H1 (cell line): ENCODE data around the gene ROBO2. TPM values are rescaled to one million over a fixed set of nuclear protein-coding genes. Genes with fewer than 3 reads are reported as not detected.
A peak's percentile ranks its signal among the peaks of the same experiment; 100 is the strongest.

Experiments
- CTCF ChIA-PET: fragments of 300-600 bp; sonication (Branson Sonifier 250); formaldehyde crosslinking; loops from one replicate; lab custom pipeline; 2021; ENCODE audit not compliant: partially characterized antibody; lab: Charles Lee
- POLR2A ChIA-PET: fragments of 300-600 bp; sonication (Branson Sonifier 250); formaldehyde crosslinking; loops from one replicate; lab custom pipeline; 2021; ENCODE audit warnings: inconsistent platforms; ENCODE audit not compliant: partially characterized antibody; lab: Charles Lee
- DNase-seq, 2 experiments: peaks; one replicate each; pipeline versions ENCODE4 v3.0.0 to v3.0.0-alpha.2; 2010 to 2022; ENCODE audit warnings: low spot score in 2 of 2, low read depth in 1 of 2, mixed read lengths in 1 of 2
- FAIRE-seq: peaks from 2 replicates; lab custom pipeline; 2011; peaks lifted over from hg19 to GRCh38; lab: Jason Lieb, UNC
- H2AFZ ChIP-seq: 2 replicates; pipeline ENCODE4 v1.8.1; 2012; ENCODE audit warnings: low read length, inconsistent platforms
- H2AK5ac ChIP-seq: 2 replicates; pipeline ENCODE4 v1.6.1; 2013; ENCODE audit warnings: low read depth, low read length
- H2BK120ac ChIP-seq: replicated peaks from 2 replicates; pipeline ENCODE3; 2013; ENCODE audit warnings: low read depth, low read length, inconsistent platforms
- H2BK12ac ChIP-seq: 2 replicates; pipeline ENCODE4 v1.6.1; 2013; ENCODE audit warnings: low read depth, low read length
- H2BK15ac ChIP-seq: 2 replicates; pipeline ENCODE4 v1.6.1; 2013; ENCODE audit warnings: low read length
- H2BK20ac ChIP-seq: 2 replicates; pipeline ENCODE4 v1.6.1; 2013; ENCODE audit warnings: low read length
- H2BK5ac ChIP-seq: 2 replicates; pipeline ENCODE4 v1.6.1; 2013; ENCODE audit warnings: low read depth, low read length
- H3K14ac ChIP-seq: 2 replicates; pipeline ENCODE4 v1.6.1; 2013; ENCODE audit warnings: inconsistent platforms; ENCODE audit not compliant: insufficient read length
- H3K18ac ChIP-seq: 2 replicates; pipeline ENCODE4 v1.6.1; 2013; ENCODE audit warnings: low read length; ENCODE audit errors: extremely low read depth
- H3K23ac ChIP-seq: 2 replicates; pipeline ENCODE4 v1.6.1; 2013; ENCODE audit warnings: inconsistent platforms; ENCODE audit not compliant: insufficient read length
- H3K23me2 ChIP-seq: 2 replicates; pipeline ENCODE4 v1.6.1; 2013; ENCODE audit warnings: low read depth, low read length
- H3K27ac ChIP-seq: 2 replicates; pipeline ENCODE4 v1.6.1; 2011; ENCODE audit warnings: low read depth, low read length, inconsistent platforms
- H3K27me3 ChIP-seq, 4 experiments: replicated peaks in 1 of 4; 1 replicate in 1 of 4; 2 replicates in 3 of 4; pipeline versions ENCODE4 v1.6.1 to v1.8.1; 2011 to 2013; ENCODE audit warnings: low read length in 3 of 4, mild to moderate bottlenecking in 3 of 4, inconsistent platforms in 2 of 4, mixed read lengths in 2 of 4, moderate library complexity in 1 of 4; ENCODE audit not compliant: control insufficient read depth in 3 of 4, insufficient read depth in 3 of 4; ENCODE audit errors: extremely low read depth in 1 of 4
- H3K36me3 ChIP-seq, 4 experiments: 2 replicates each; pipeline versions ENCODE4 v1.6.1 to v1.8.1; 2011 to 2013; ENCODE audit warnings: mild to moderate bottlenecking in 4 of 4, low read length in 3 of 4, moderate library complexity in 2 of 4, control low read depth in 1 of 4, inconsistent platforms in 1 of 4; ENCODE audit not compliant: insufficient read depth in 4 of 4, control insufficient read depth in 2 of 4
- H3K4ac ChIP-seq: replicated peaks from 2 replicates; pipeline ENCODE3; 2013; ENCODE audit warnings: low read length, low read depth, mixed read lengths, inconsistent platforms; ENCODE audit not compliant: insufficient read length
- H3K4me1 ChIP-seq, 4 experiments: replicated peaks in 1 of 4; 1 replicate in 1 of 4; 2 replicates in 3 of 4; pipeline versions ENCODE4 v1.6.1 to v1.8.1; 2011 to 2013; ENCODE audit warnings: low read length in 3 of 4, inconsistent platforms in 2 of 4, mixed read lengths in 1 of 4; ENCODE audit not compliant: insufficient read depth in 4 of 4, control insufficient read depth in 3 of 4
- H3K4me2 ChIP-seq, 2 experiments: 2 replicates each; pipeline versions ENCODE4 v1.6.1 to v1.8.1; 2011 to 2013; ENCODE audit warnings: low read depth in 2 of 2, low read length in 2 of 2, control low read depth in 1 of 2, inconsistent platforms in 1 of 2, mild to moderate bottlenecking in 1 of 2; ENCODE audit not compliant: insufficient read depth in 1 of 2
- H3K4me3 ChIP-seq, 4 experiments: fragments of 200-600, 300-600 bp in 1 of 4; sonication (generic), shearing (Covaris generic), sonication (Bioruptor Twin) in 1 of 4; 2 replicates each; pipeline versions ENCODE4 v1.5.1 to v1.8.1; 2011 to 2016; ENCODE audit warnings: low read length in 4 of 4, low read depth in 3 of 4, control low read depth in 2 of 4, inconsistent platforms in 2 of 4, mild to moderate bottlenecking in 2 of 4, mixed read lengths in 1 of 4, moderate library complexity in 1 of 4; ENCODE audit not compliant: insufficient read depth in 2 of 4; ENCODE audit errors: extremely low read depth in 1 of 4
- H3K56ac ChIP-seq: replicated peaks from 2 replicates; pipeline ENCODE3; 2013; ENCODE audit warnings: low read depth, mild to moderate bottlenecking, mixed read lengths, low read length, inconsistent platforms; ENCODE audit not compliant: insufficient read length
- H3K79me1 ChIP-seq: 2 replicates; pipeline ENCODE4 v1.6.1; 2013; ENCODE audit warnings: low read depth, low read length, control low read depth
- H3K79me2 ChIP-seq, 2 experiments: 2 replicates each; pipeline versions ENCODE4 v1.6.1 to v1.8.1; 2012 to 2013; ENCODE audit warnings: low read length in 2 of 2, mild to moderate bottlenecking in 2 of 2, inconsistent platforms in 1 of 2; ENCODE audit not compliant: insufficient read depth in 2 of 2, control insufficient read depth in 1 of 2
- H3K9ac ChIP-seq, 4 experiments: replicated peaks in 1 of 4; 1 replicate in 1 of 4; 2 replicates in 3 of 4; pipeline versions ENCODE4 v1.6.1 to v1.8.1; 2011 to 2013; ENCODE audit warnings: low read depth in 3 of 4, low read length in 3 of 4, control low read depth in 2 of 4, mild to moderate bottlenecking in 2 of 4, moderate library complexity in 2 of 4, inconsistent platforms in 1 of 4; ENCODE audit errors: extremely low read depth in 1 of 4
- H3K9me3 ChIP-seq, 2 experiments: 2 replicates each; pipeline versions ENCODE4 v1.6.1 to v1.8.1; 2012 to 2013; ENCODE audit warnings: mild to moderate bottlenecking in 2 of 2, moderate library complexity in 2 of 2, control low read depth in 1 of 2, inconsistent platforms in 1 of 2, low read depth in 1 of 2, low read length in 1 of 2, mixed read lengths in 1 of 2; ENCODE audit not compliant: insufficient read depth in 2 of 2
- H4K20me1 ChIP-seq, 2 experiments: replicated peaks in 1 of 2; 2 replicates each; pipeline versions ENCODE3 to v1.8.1; 2011 to 2013; ENCODE audit warnings: inconsistent platforms in 2 of 2, low read length in 2 of 2, mild to moderate bottlenecking in 1 of 2; ENCODE audit not compliant: insufficient read depth in 2 of 2, control insufficient read depth in 1 of 2
- H4K5ac ChIP-seq: 2 replicates; pipeline ENCODE4 v1.6.1; 2013; ENCODE audit warnings: low read length, low read depth, mixed read lengths, inconsistent platforms; ENCODE audit not compliant: insufficient read length
- H4K8ac ChIP-seq: 2 replicates; pipeline ENCODE4 v1.8.0; 2013; ENCODE audit warnings: mild to moderate bottlenecking, moderate library complexity, low read length, inconsistent platforms; ENCODE audit not compliant: insufficient read depth; ENCODE audit errors: extremely low read depth
- H4K91ac ChIP-seq: replicated peaks from 2 replicates; pipeline ENCODE3; 2013; ENCODE audit warnings: low read length, mixed read lengths, inconsistent platforms; ENCODE audit not compliant: insufficient read length
- BCL11A ChIP-seq, 2 experiments: IDR thresholded peaks; one replicate each; pipeline ENCODE4 v1.6.1; 2011; ENCODE audit warnings: low read depth in 2 of 2, low read length in 2 of 2, mild to moderate bottlenecking in 2 of 2
- MAFK ChIP-seq: IDR thresholded peaks from 2 replicates; pipeline ENCODE4 v1.6.1; 2012; ENCODE audit warnings: low read depth, mild to moderate bottlenecking, improper control_type of control experiment, low read length
- WGBS, 2 experiments: shearing (Covaris generic) in 1 of 2; methylation state at CpG; one replicate each; pipeline versions ENCODE4 v1.1.6 to v1.1.7; 2013 to 2015; ENCODE audit warnings: low lambda C conversion rate in 2 of 2, mixed read lengths in 2 of 2, inconsistent platforms in 1 of 2, low coverage in 1 of 2, missing lambda C conversion rate in 1 of 2; ENCODE audit not compliant: insufficient replicate concordance in 2 of 2, insufficient coverage in 1 of 2, insufficient read length in 1 of 2; ENCODE audit errors: extremely low coverage in 1 of 2, missing lambda C conversion rate in 1 of 2; 5-methylcytosine and 5-hydroxymethylcytosine counted together
- polyA plus RNA-seq, 7 experiments: library from polyadenylated mRNA; depleted of rRNA in 3 of 7; stranded (reverse) in 5 of 7; unstranded in 2 of 7; fragments of >200 nt in 5 of 7; fragments of 200-250 nt in 2 of 7; gene quantifications; 1 replicate in 5 of 7; 2 replicates in 1 of 7; 4 replicates in 1 of 7; pipeline versions ENCODE4 v1.2.1 to v1.2.3, GENCODE V29; 2011 to 2013; ENCODE audit warnings: missing spikeins in 2 of 7, mixed read lengths in 2 of 7
- total RNA-seq: library from RNA; stranded (reverse); fragmentation: NEBNext Ultra II Directional; extraction: Animal tissue kit (Norgen Biotek cat#: 25700); gene quantifications from 2 replicates; pipeline ENCODE4 v1.2.1, GENCODE V29; 2021

ROBO2 gene
- total and polyA plus RNA-seq, 2 of the 8 experiments (the other 6 are each of a cell fraction or from before 2014, with no cell fraction given) = 1.5 to 2.9 TPM

DNA sequence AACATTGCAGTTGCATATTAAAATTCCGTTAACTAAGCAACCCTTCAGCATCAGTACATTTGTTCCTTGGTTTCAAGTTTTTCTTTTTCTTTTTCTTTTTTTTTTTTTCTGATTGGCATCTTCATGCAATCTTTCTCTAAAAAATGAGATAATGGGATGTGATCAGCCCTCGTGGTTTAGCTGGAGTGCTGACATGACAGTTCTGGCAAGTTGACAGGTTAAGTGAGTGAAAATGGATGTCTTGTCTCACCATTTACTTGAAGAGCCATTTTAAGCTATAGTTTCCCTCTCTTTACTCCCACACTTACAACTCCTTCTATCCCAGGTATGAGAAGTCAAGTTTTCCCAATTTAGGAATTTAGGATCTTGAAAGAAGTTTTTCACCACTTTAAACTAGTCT, 495.2 kb downstream of the ROBO2 start:
- Histone ChIP-seq H3K14ac (no peak overlapping the region), H4K20me1 (no peaks in the 10 kb centered on the region), H3K36me3 (no peaks in the 10 kb centered on the region), H2BK20ac (no peak overlapping the region), H2BK15ac (no peak overlapping the region), H2AK5ac (no peak overlapping the region), H3K4ac (no peak overlapping the region), H2BK12ac (no peak overlapping the region), H2AFZ (no peak overlapping the region), H3K4me1 (0 out of 7 replicates have a peak, but pooled peaks cover 0 to 2% (median 0%) of the 10 kb centered on the region in 4 experiments), H3K4me3 (no peak overlapping the region), H3K23me2 (peaks cover 1% of the 10 kb centered on the region; the same call in 1 of the 2 replicates), H3K79me2 (no peaks in the 10 kb centered on the region), H3K27me3 (no peaks in the 10 kb centered on the region), H2BK120ac (no peak overlapping the region), H4K5ac (no peak overlapping the region), H3K18ac (no peak overlapping the region), H3K79me1 (no peaks in the 10 kb centered on the region), H3K23ac (no peak overlapping the region), H3K9ac (no peak overlapping the region), H4K8ac (no peak overlapping the region), H3K4me2 (no peak overlapping the region), H3K27ac (no peak overlapping the region), H3K56ac (no peak overlapping the region), H4K91ac (no peak overlapping the region), H2BK5ac (no peak overlapping the region), H3K9me3 (peaks cover 4% of the 10 kb centered on the region in 2 experiments; a peak in 1 of 4 replicates)
- ChIA-PET CTCF (interaction anchor here (0.7 kb wide), 1 partner anchor 496 kb away, joined by 3 read pairs; no protein-coding TSS in a partner anchor), POLR2A (no interaction called here)
- TF ChIP-seq BCL11A (IDR thresholded peaks at IDR 0.05; ENCODE audit: low read depth in 2 of 2, low read length in 2 of 2) (no peak), MAFK (peak; percentile 25; the same call in 1 of the 2 replicates)
- FAIRE-seq (no peak), DNase-seq (no peak)
- 100% methylated on average over 2 of the region's 2 CpGs; no CpG with 5 or more reads in 1 of the 2 experiments for WGBS, 2 experiments
